NOMO-1 (cell line): ENCODE data around the gene PDLIM1.

Experiments
- DNase-seq, 2 experiments: peaks; one replicate each; lab custom pipeline; 2025; ENCODE audit not compliant: unreplicated experiment in 2 of 2; lab: John Stamatoyannopoulos, UW

PDLIM1 gene

DNA sequence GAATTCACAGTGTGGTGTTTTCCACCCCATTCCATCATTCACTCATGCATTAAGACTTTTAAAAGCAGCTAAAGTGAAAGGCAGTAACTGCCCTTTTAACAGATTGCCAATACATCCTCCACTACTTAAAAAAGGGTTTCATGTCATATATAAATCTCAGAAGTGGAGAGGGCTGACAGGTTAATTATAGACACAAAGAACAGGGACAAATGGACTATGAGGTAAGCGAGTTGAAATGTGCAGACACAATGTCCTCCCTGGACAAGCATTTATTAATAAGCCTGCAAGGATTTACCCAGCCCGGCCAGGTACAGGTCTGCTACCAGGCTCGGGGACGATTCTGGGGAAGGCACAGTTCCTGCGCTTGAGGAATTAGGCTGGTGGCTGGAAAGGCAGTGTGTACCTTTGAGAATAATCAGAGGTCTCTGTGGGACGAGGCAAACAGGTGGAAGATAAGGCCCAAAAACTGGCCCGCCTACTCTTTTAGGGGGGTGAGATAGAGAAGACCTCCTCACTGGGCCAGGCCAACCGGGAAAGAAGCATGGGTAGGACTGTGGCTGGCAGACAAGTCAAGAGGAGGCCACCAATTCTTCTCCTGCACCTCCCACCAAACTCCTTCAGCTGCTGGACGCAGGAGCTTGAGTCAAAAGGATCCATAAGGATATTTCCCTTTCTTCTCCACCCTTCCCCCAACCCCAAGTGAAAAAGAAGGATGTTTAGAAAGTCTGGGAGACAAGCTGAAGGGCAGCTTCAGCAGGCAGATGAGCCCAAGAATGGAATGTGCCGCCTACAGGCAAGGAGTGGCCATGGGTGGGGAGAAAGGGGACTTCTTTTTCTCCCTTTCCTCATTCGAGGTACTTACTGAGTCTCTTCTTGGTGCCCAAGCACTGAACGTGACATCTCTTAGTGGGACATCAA, 1.5 kb downstream of the PDLIM1 start:
- peak; percentile 10 to 20 for DNase-seq

DNA sequence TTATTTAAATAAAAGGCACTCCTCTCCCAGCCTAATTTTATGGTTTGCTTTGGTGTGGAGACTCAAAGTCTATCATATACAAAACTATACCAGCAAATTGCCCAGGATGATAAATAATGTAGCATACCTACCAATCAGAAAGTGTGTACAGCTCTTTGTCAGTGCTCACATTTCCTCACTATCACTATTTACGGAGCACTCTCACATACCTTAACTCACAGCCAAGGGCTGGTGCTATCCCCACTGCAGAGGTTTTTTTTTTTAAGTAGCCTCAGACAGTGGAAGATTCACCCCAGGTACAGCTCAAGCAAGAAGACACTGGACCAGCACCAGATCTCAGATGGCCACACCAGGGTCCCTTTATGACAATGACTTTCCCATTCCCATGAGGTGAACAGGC, 2.5 kb downstream of the PDLIM1 start:
- DNase-seq, result no peak

DNA sequence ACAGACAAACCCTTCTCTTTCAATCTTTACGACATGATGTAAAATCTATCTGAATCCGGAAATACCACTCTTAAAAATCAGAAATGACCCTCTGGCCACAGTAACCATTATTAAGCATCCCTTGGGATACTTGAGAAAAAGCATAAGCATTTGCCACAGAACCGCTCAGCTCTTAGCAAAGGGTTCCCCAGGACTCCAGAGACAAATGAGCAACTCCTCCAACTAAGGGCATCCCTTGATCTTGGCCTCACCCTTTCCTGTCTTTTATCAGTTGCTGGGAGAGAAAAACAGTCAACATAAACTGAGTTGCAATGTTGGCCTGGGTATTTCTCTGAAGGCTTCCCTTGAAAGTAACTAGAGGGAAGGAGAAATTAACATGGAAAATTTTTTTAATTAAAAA, 3.5 kb downstream of the PDLIM1 start:
- DNase-seq, result no peak

GRCh38 chr10:95286707-95287106, 4.1 kb downstream of the PDLIM1 start:
- DNase-seq, result no peak

GRCh38 chr10:95285556-95285955, 5.2 kb downstream of the PDLIM1 start:
- no peak for DNase-seq

DNA sequence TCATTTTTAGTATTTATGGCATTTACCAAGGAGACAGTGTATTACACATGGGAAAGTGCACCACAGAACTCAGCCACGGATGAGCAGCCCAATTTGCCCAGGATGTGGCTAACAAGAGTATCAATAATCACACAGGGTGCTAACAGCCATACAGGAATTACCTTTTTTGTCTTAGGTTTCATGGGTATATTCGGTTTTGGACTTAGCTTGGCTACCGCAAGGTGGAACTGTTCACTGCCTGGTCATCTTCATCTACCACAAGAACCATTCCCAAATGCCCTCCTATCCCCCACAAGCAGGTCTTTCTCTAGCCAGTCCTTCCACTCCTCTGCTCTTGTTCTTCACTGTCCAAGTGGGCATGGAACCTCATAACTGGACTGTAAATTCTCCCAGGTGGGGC, 6.0 kb downstream of the PDLIM1 start:
- DNase-seq, result no peak

- no peak for DNase-seq
These were observed 8.7 kb downstream of the PDLIM1 start for GRCh38 chr10:95282107-95282506.

DNA sequence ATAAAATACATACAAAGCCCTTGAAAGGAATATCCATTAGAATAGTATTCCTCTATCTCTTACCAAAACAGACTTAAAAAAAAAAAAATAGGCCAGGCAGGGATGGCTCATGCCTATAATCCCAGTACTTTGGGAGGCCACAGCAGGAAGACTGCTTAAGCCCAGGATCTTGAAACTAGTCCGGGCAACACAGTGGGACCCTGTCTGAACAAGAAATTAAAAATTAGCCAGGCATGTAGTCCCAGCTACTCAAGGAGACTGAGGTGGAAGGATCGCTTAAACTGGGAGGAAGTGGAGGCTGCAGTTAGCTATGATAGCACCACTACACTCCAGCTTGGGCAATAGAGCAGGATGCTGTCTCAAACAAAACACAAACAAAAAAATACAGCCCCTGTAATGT, 9.6 kb downstream of the PDLIM1 start:
- DNase-seq, result no peak

DNA sequence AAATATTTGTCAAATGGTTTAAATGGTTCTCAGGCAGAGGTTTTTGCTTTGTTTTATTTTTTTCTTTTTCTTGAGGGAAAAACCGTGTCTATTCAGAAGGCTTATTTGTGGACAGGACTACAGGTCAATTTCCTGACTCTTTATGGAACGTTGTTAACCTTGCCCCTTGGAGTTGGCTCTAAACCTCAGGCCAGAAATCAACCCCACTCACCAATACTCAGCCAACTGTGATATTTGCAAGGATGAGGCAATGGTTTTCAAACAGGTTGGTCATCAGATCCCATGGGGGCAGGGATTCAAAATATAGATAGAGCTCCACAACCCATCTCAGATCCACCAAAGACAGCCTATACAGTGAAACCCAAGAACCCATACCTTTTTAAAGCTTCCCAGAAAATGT, 10.2 kb downstream of the PDLIM1 start:
- no peak for DNase-seq

DNA sequence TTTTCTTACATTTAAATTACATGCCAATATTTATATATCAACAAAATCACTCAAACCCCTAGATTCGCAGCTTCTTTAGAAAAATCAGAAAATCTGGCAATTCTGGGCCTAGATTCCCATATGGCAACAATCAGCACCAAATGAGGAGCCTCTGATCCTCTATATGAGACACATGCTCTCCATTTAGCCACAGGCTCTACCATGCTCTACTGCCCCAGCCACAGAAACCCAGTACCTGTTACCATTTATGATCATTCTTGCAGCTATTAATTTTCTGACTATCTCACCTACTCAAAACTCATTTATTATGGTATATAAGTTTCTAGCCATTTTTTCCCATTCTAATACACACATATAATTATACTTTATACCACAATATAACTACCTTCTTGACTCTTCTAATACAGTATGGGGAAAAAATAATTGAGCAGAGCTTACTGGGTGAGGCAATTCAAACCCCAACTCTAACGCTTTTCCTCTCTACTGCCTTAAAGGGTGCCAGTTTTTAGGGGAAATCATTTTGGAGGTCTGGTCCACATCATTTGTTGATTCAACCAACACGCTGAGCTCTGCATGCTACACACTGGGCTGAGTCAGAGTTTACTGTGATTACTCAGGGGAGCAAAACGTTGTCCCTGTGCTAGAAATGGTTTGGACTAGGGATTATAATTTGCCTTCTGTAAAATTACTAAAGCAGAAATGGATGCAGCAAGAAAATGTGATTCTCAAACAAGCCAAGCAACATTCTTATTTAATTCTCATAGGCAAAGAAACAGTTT, 11.6 kb downstream of the PDLIM1 start:
- DNase-seq, result no peak

DNA sequence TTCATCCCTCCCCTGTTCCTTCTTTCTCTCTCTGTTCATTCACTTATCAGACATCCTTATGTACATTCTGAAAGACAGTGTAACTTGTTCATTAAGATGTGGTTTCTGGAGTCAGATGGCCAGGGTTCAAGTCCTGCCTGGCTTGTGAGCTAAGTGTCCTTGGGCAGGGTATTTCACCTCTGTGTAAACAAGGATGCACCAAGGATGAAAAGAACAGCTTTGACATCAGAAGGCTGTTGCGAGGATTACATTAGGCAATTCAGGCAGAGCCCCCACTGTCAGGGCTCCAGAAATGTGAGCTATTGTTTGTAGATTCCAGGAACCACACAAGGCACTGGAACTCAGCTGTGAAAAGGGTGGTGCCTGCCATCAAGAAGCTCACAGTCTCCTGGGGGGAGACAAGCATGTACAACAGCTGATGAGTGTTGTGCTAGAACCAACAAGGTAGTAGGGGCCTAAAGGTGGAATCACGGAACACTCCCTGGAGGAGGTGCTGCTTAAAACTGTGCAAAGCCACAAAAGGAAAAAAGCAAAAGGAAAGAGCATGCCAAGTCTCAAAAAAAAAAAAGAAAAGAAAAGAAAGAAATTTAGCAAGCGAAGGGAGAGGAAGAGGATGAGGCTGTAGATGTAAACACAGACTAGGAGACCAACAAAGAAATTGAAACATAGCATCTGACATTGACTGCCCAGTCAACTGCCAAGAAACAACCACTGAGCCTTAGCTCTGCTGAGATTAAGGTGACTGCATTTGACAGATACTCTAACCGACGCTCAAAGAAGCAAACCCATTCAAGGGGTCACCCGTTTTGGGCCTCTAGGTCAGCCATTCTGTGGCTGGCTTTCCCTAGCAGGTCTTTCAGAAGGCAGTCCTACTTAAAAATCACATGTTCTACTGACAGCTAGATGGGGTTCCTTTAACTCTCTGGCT, 12.5 kb downstream of the PDLIM1 start:
- no peak for DNase-seq

DNA sequence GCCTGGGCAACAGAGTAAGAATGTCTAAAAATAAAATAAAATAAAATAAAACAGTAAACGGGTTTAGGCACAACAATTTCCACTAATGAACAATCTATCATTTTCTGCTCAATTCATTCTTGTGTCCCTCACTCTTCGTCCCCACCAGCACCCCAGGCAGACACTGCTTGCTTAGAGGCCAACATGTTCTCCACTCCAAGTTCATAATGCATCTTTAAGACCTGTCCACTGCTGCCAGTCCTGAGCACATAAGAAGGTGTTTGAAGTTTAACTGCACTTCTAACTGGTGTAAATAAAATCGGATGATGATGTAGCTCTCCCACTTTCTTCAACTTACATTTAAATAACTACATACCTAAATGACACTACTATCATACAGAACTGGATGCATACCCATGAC, 13.2 kb downstream of the PDLIM1 start:
- DNase-seq, result no peak

DNA sequence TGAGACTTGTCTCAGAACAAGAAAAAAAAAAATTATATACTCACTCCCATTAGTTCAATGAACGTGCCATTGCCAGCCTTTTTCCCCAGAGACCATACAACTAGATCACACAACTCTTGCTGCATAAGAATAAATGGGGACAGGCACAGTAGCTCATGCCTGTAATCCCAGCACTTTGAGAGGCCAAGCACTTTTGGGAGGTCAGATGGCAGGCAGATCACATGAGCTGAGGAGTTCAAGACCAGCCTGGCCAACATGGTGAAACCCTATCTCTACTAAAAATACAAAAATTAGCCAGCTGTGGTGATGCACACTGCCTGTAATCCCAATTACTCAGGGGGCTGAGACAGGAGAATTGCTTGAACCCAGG, 13.6 kb downstream of the PDLIM1 start:
- DNase-seq, result no peak

- DNase-seq, result no peak
These were observed 14.2 kb downstream of the PDLIM1 start for GRCh38 chr10:95276367-95277200.

GRCh38 chr10:95275726-95276366, 15.0 kb downstream of the PDLIM1 start:
- DNase-seq, result no peak

GRCh38 chr10:95273393-95274312, 17.1 kb downstream of the PDLIM1 start:
- no peak for DNase-seq

GRCh38 chr10:95268438-95268837, 22.4 kb downstream of the PDLIM1 start:
- no peak for DNase-seq

DNA sequence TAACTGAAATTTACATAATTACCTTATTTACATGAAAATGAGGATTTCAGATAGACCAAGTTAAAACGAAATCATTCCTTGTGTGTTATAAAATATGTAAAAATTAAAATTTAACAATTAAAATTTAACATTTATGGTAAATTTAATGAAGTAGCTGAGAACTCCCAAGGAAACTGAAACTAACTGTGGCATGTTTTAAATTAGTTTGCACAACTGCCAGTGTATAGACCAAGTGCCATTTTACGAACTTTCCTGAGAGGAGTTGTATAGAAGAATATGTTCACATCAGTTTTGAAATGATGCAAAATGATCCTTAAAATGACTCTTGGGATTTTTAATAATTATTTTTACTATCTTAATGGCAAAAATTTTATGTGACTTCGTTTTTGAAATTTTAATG, 23.6 kb downstream of the PDLIM1 start:
- DNase-seq, result no peak

- peak; percentile 36 to 81 for DNase-seq
These were observed 24.1 kb downstream of the PDLIM1 start for GRCh38 chr10:95266674-95267095.
